8988T (cell line): Measurements from ENCODE around the gene ZBTB33.

Experiments
- DNase-seq: peaks from one replicate; pipeline ENCODE4 v3.0.0; 2011

Gene ZBTB33

GRCh38 chrX:120250522-120251271 lies at the start of gene ZBTB33:
TSS of gene ZBTB33 (plus strand) at chrX:120250812. CDS start at chrX:120253416, 2,604 bp downstream.
- peak; percentile 41 for DNase-seq

GRCh38 chrX:120200851-120201250 lies 49.8 kb upstream of the ZBTB33 start:
- DNase-seq: no peak

GRCh38 chrX:120205816-120206753 lies 44.5 kb upstream of the ZBTB33 start:
- DNase-seq: no peak

GRCh38 chrX:120207009-120207605 lies 43.5 kb upstream of the ZBTB33 start:
- DNase-seq: no peak

- DNase-seq: peak; percentile 42
These were observed 37.0 kb upstream of the ZBTB33 start for GRCh38 chrX:120213438-120214265.

DNA sequence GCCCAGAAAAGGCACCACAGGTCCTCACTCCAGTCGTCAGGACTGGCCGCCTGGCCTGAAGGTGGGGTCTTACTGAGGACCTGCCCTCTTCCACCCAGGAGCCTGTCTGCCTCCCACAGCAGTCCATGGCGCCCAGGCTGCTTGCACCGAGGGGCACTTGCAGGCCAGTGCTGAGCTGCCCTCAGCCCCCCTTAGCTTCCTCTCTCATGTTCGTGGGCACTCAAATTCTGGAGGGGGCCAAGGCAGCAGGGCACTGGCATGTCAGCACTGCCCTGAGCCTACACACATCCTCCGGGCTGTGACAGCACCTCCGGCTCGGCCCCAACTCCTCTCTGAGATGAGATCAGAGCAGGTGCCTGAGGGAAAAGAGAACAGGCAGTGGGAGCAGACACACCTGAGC lies 27.2 kb upstream of the ZBTB33 start:
- no peak for DNase-seq

DNA sequence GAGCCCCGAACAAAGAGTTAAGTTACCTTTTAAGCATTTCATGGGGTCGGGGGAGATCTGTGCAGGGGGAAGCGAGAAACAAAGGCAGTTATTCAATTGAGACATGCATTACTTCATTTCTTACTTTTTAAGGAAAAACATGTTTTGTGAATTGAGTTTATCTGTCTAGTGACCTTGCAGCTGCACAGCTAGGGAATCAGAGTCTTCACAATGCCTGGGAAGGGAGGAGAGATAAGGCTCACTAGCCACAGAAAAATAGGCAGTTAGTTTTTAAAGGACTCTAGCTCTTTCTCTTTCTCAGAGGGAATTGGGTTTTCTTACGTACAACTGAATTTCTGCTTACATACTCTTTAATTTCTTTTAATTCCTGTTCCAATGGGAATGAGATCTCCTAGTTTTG lies 26.2 kb upstream of the ZBTB33 start:
- DNase-seq: no peak

DNA sequence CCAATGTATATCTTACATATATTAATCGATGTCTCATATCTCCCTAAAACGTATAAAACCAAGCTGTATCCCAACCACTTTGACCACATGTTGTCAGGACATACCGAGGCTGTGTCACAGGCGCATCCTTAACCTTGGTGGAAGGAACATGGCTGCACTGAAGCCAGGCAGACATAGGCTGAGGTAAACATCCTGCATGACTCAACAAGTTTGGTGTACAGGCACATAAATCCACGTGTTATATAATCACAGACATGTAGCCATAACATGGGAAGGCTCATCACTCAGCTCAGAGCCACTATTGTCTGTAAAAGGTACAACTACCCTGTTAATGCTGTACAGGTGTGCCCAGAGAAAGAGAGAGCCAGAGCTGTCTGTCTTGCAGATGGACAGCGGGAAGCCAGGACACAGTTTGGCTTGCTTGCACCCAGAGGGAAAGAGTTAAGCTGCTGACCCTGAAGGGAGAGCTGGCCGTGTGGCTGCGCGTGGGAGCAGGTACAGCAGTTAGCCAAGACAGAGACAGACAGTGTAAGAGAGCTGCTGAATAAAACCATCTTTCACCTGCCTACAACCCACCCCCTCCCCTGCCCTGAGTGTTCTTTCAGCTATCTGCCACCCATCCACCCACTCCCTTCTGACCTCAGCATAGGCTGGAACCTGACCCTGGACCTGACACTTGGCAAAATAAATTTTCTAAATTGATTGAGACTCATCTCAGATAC lies 22.3 kb upstream of the ZBTB33 start:
- no peak for DNase-seq

DNA sequence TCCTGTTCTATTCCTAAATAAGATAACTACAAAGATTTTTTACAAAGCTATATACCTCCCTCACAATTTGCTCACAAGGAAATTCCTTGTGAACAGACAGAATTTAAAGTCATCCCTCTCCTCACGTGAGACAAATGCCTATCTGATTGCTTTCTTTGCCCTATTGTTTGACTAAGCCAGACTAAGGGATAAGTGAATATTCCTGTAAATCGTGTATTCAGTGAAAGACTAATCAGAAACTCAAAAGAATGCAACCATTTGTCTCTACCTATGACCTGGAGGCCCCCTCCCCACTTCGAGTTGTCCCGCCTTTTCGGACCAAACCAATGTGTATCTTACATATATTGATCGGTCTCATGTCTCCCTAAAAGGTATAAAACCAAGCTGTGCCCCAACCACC lies 15.3 kb upstream of the ZBTB33 start:
- no peak for DNase-seq

- no peak for DNase-seq
These were observed 13.7 kb upstream of the ZBTB33 start for GRCh38 chrX:120236687-120237479.

DNA sequence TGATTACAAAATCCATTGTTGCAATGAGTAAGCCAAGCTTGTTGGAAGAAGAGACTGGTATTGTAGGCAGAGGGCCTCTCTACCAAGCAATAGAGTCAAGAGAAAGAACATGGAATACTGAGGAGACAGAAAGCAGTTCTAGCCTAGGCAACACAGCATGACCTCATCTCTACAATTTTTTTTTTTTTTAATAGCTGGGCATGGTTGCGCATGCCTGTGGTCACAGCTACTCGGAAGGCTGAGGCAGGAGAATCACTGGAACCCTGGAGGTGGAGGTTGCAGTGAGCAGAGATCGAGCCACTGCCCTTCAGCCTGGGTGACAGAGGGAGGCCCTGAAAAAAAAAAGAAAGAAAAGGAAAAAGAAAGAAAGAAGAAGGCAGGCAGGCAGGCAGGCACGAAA lies 11.7 kb upstream of the ZBTB33 start:
- DNase-seq: no peak

DNA sequence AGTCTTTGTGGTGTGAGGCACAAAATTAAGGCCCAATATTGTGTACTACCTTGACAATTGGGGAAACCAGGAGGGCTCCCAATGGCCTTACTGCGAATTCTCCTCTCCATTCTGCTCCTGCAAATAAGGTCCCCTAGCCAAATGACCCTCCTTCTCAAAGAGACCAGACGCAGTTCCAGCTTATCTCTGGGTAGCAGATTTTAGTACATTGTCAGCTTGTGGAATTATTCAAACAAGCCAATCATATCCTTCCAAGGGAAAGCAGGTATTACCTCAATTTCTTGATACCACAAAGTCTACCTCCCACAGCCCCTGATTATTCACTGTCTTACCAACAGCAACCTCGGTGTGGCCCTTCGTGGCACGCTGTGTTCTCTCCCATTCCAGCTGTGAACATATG lies 7.8 kb upstream of the ZBTB33 start:
- no peak for DNase-seq

DNA sequence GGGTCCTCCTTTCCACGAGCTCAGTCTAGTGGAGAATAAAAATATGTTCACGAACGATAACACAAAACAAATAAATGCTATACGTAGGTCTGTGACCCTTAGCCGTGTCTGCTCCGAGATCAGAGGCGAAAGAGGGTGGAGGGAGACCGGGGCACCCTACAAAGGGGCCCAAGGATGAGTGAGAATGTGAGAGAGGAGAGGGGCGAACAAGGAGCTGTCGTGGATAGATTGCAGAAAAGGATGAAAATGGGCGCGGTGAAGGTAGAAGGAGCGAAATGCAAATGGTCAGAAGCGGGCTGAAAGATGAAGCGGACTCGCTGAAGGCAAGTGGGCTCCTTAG lies 6.2 kb upstream of the ZBTB33 start:
- DNase-seq: no peak

DNA sequence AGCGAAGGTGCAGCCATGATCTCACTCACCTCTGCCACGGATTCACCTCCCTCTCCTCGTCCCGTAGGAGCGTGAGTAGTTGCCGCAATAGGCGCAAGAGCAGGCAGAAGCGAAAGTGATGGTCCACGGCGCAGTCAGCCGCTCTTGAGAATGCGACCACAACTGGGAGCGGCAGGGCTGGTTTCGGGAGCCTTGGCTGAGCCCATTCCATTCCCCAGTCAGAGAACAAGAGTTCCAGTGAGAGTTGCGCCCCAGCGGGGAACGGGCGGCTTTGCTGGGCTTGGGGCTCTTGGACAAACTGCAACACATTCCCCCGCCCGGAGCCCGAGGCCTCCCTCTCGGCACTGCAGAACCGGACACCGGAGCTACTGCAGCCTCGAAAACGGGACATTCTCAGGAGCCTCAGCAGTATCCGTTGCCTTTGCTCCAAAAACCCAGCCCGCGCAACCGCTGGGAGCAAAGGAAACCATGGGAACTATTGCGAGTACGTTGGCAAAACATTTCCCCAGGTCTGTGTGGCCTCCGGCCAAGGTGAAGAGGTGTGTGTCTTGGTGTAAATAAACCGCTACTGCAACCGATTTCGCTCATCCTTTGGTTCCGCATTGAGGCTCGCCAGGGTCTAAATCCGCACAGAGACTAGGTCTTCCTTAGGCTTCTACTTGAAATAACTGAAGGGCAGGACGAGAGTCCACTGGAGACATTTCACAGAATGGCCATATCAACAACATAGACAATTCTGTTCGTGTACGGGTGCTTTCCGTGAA lies 5.7 kb upstream of the ZBTB33 start:
- DNase-seq: no peak

- DNase-seq: no peak
These were observed 929 bp downstream of the ZBTB33 start for GRCh38 chrX:120251471-120252011.

- no peak for DNase-seq
These were observed 3.2 kb downstream of the ZBTB33 start for GRCh38 chrX:120253784-120254183.

- no peak for DNase-seq
These were observed 9.8 kb downstream of the ZBTB33 start for GRCh38 chrX:120260369-120260768.

- no peak for DNase-seq
These were observed 12.5 kb downstream of the ZBTB33 start for GRCh38 chrX:120262859-120263708.

DNA sequence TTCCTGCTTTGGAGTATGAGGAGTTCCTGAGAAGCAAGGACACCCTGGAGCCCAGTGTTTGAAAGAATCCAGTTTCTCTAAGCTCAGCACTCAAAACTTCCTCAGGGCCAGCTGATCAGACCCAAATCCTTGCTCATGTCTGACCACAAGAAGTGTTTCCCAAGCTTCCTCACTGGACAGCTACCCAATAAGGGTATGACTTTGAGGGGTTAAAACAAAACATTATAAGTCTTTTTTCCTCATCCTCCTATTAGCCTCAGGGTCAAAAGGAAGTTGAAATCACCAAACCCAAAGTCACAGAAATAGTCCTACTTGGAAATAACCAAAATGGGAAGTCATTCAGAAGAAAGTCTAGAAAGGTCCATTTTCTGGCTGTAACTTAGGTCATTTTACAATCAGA lies 13.7 kb downstream of the ZBTB33 start:
- DNase-seq: no peak
